Motor neuron (in vitro differentiated cells): ENCODE results near the gene JKAMP. TPM values are rescaled to one million over a fixed set of nuclear protein-coding genes. Genes with fewer than 3 reads are reported as not detected.

Experiments used
- ATAC-seq, 8 experiments: fragments of 200-7000 bp; cut with Tn5 transposase; replicated peaks in 6 of 8; 2 replicates each; pipeline ENCODE4 v1.8.0; 2021; ENCODE audit warnings: mild to moderate bottlenecking in 8 of 8, moderate library complexity in 8 of 8
- H3K27ac ChIP-seq, 2 donors: fragments of 250-450 bp; sonication (Bioruptor Pico); 2 replicates each; pipeline ENCODE4 v1.9.0; 2021; ENCODE audit warnings: antibody characterized with exemption in 2 of 2, mild to moderate bottlenecking in 2 of 2, moderate library complexity in 1 of 2
- H3K4me1 ChIP-seq, 2 donors: fragments of 250-450 bp; sonication (Bioruptor Pico); replicated peaks in 1 of 2; 2 replicates each; pipeline ENCODE4 v1.6.1; 2021; ENCODE audit warnings: antibody characterized with exemption in 2 of 2, mild to moderate bottlenecking in 2 of 2, moderate library complexity in 1 of 2
- H3K4me3 ChIP-seq, 5 donors: fragments of 250-450 bp; sonication (Bioruptor Pico); 2 replicates each; pipeline ENCODE4 v1.9.0; 2021; ENCODE audit warnings: antibody characterized with exemption in 5 of 5, mild to moderate bottlenecking in 5 of 5, moderate library complexity in 4 of 5
- WGBS, 10 experiments: fragments of 450-650 bp; shearing (Covaris generic); methylation state at CpG; one replicate each; pipeline ENCODE4 v1.0.0; 2022; 5-methylcytosine and 5-hydroxymethylcytosine counted together
- in situ Hi-C, 9 experiments: fragments of 400-800 bp; cut with MboI; loops; one replicate each; pipeline ENCODE4 v1.15.0; 2021; ENCODE audit warnings: low sequenced_read_pairs in 9 of 9, low pct_unique_long_range_greater_than_20kb in 2 of 9; ENCODE audit not compliant: unreplicated experiment in 9 of 9
- total RNA-seq, 8 experiments: library from RNA; unstranded; fragments of 300-600 nt; gene quantifications; 2 replicates each; pipeline versions ENCODE4 v1.2.3 to v1.2.4, GENCODE V29; 2022

Gene JKAMP
- total RNA-seq, 8 experiments from 2014 or later = 31.3 to 67.4 (median 49.2) TPM

DNA sequence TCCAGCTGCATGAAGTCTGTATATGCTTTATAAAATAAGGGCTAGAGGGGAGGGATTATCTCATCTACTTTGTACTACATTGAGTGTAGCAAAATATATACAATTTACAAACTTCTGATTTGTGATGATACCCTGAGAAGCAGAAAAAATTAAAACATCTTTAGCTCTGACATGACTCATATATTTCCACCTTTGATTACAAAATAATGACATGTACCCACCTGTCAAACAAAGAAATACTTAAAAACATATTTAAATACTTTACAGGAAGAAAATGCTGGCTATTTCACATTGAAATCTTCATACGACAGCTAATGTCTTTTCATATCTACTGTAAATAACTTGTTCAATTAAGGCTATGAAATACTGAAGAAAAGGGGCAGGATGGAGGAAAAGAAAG lies 22.4 kb upstream of the JKAMP start:
- in situ Hi-C loops = loop anchor here in 1 of 9 experiments (25.0 kb wide), 1 partner anchor 325 kb away; no protein-coding TSS in a partner anchor
- no peak overlapping the region for H3K27ac ChIP-seq
- no peak overlapping the region for H3K4me3 ChIP-seq
- WGBS, 10 experiments = 100% methylated on average over 1 of the region's 1 CpG; no CpG with 5 or more reads in 3 of the 10 experiments
- ATAC-seq = no peak
- peaks cover 9 to 13% of the 10 kb centered on the region in 2 donors for H3K4me1 ChIP-seq

DNA sequence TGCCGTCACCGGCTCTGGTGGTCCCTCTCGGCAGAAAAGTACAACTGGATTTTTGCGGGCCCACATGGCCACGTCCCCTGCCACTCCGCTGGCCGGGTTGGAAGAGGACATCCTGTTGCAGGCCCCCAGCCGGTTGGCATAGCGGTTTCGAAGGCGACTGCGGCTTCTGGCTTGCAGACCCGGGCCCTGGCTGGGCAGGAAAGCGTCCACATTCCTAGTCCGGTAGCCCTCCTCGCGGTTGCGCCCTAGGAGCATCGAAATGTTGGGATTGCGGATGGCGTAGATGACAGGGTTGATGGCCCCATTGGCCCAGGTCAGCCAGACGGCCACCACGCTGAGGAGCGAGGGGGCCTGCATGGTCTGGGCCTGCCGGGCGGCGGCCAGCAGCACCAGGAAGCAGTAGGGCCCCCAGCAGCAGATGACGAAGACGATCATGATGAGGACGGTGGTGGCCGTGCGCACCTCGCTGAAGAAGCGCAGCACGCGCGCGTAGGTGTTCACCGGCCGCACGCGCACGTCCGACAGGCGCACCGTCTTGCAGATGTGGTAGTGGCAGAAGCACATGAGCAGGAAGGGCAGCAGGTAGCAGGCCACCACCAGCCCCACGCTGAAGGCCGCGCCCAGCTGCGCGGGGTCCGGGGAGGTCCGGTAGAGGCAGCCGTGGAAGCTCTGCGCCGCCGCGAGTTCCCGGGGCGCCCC lies 20.4 kb upstream of the JKAMP start:
- peak in 2 of 8 experiments; percentile 1 to 2 for ATAC-seq
- Histone ChIP-seq H3K27ac (peak overlapping the region; percentile 69 to 80), H3K4me1 (peaks cover 9 to 13% of the 10 kb centered on the region in 2 donors), H3K4me3 (peak overlapping the region; percentile 46 to 74 (median 56))
- in situ Hi-C loops = loop anchor here in 1 of 9 experiments (25.0 kb wide), 1 partner anchor 327 kb away; no protein-coding TSS in a partner anchor
- WGBS, 10 experiments = 21 to 100% (median 94%) methylated on average over 1 to 12 of the region's 60 CpGs; no CpG with 5 or more reads in 4 of the 10 experiments

DNA sequence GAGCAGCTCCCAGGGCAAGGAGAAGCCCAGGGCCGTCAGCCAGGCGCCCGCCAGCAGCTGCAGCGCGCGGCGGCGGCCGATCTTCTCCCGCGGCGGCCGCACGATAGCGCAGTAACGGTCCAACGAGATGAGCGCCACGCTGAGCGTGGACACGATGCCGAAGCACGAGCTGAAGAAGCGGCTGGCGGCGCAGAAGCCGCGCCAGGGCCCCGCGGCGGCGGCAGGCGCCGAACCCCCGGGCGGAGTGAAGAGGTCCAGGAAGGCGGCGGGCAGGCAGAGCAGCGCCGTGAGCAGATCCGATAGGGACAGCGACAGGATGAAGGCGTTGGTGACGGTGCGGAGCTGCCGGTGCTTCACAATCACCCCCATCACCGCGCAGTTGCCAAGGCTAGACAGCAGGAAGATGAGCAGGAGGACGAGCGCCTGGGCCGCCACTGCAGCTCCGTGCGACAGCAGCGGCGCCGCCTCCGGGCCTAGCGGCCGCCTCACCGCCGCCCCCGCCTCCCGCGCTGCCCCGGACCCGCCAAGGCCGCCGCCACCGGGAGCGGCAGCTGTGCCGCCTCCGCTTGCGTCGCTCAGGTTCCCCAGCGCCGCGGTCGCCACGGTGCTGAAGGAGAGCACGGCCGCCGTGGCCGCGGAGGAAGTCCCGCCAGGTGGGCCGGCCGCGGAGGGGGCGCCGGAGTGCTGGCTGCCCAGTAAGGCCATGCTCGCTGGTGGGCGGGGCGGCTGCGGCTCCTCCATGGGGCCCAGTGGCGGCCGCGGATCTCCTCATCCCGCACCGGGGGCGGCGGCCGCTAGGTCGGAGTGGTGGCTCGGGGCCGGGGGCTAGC lies 19.6 kb upstream of the JKAMP start:
- peaks cover 9 to 13% of the 10 kb centered on the region in 2 donors for H3K4me1 ChIP-seq
- 4 to 25% (median 4%) methylated on average over 4 to 21 of the region's 105 CpGs; no CpG with 5 or more reads in 7 of the 10 experiments for WGBS, 10 experiments
- in situ Hi-C loops = loop anchor here in 1 of 9 experiments (25.0 kb wide), 1 partner anchor 327 kb away; no protein-coding TSS in a partner anchor
- peak overlapping the region; percentile 69 to 80 for H3K27ac ChIP-seq
- peak overlapping the region; percentile 46 to 74 (median 56) for H3K4me3 ChIP-seq
- ATAC-seq = peak; percentile 74 to 90 (median 83)

DNA sequence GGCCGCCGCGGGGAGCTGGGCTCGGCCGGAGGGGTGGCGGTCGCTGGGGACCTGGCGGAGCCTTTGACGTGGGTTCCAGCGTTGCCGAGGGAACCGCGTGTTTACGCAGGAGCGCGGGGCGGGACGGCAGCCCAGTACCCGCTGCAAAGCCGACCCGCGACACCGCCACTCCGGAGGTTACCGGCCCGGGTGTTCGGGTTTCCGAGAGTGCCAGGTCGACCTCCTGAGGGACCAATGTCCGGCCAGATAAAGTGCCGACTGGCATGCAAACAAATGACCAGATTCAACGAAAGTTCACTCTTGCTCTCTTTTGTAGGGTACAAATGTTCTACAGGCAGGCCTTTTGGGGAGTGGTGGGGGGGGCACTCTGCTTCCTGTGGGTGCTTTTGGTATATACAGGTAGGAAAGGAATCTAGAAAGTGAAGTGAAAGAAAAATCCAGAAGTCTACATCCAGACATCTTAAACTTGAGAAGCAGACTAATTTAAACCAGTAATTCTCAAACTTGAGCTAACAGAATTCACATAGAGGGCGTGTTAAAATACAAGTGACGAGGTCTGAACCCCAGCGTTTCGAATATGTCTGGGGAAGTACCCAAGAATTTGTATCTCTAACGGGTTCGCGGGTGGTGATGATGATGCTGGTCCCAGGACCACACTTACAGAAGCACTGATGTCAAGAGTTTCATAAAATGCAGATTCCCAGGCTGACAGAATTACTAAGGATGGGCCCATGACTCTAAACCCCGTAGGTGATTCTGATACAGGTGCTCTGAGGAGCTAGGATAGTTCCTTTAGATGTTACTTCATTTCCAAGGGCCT lies 18.8 kb upstream of the JKAMP start, which contains the start of gene GPR135:
GPR135 (minus strand) TSS at position 65 of the 820 bp plus-strand sequence. CDS start 154 bp downstream, outside the sequence.
- 0 to 97% (median 88%) methylated on average over 1 to 9 of the region's 40 CpGs for WGBS, 10 experiments
- Histone ChIP-seq H3K27ac (peak within 1 kb of the TSS; percentile 69 to 80), H3K4me3 (peak within 1 kb of the TSS; percentile 46 to 74 (median 56)), H3K4me1 (peaks cover 9 to 13% of the 10 kb centered on the region in 2 donors)
- peak in 1 of 8 experiments; percentile 46 for ATAC-seq
- in situ Hi-C loops = loop anchor here in 1 of 9 experiments (25.0 kb wide), 1 partner anchor 328 kb away; no protein-coding TSS in a partner anchor

DNA sequence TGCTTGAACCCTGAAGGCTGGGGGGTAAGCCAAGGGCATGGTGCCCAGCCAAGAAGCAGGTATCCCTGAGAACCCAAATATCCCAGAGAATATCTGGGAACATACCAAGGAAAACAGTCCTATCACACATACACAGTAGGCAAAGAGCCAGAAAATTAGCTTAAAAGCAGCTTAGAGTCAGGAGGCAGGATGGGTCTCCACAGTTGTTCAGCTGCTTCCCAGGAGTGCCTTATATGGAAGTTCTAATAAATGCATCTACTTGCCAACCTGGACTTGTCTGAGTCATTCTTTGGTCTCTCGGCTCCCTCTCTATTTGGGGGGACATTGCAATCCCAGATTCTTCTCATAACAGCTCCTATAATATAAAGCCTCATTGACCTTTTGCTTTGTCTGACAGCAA lies 10.1 kb upstream of the JKAMP start:
- Histone ChIP-seq H3K4me3 (no peak overlapping the region), H3K4me1 (no peaks in the 10 kb centered on the region), H3K27ac (no peak overlapping the region)
- 0 to 100% (median 91%) methylated on average over 1 of the region's 1 CpG; no CpG with 5 or more reads in 5 of the 10 experiments for whole genome bisulfite sequencing, 10 experiments
- in situ Hi-C loops = loop anchor here in 1 of 9 experiments (25.0 kb wide), 1 partner anchor 337 kb away; no protein-coding TSS in a partner anchor
- ATAC-seq = no peak

DNA sequence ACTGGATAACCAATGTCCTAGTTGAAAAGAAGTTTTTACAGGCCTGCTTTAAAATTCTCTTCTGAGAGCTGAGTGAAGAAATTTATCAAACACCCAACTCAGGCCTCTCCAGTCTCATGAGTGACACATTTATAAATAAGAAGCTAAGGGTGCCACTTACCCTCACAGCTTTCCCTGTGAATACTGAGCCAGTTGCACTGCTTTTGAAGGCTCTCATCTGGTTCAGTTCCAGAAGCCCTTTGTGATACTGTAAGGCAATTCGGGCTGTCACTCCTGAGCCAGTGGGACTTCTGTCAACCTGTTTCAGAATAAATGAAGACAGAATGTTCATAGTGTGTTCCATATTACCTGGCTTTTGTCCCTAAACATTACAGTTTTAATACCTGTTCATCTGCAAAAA lies 8.6 kb upstream of the JKAMP start:
- Histone ChIP-seq H3K4me1 (no peaks in the 10 kb centered on the region), H3K27ac (no peak overlapping the region), H3K4me3 (no peak overlapping the region)
- no peak for ATAC-seq
- 80 to 100% (median 100%) methylated on average over 1 of the region's 1 CpG; no CpG with 5 or more reads in 4 of the 10 experiments for WGBS, 10 experiments
- in situ Hi-C loops = no loop called here

DNA sequence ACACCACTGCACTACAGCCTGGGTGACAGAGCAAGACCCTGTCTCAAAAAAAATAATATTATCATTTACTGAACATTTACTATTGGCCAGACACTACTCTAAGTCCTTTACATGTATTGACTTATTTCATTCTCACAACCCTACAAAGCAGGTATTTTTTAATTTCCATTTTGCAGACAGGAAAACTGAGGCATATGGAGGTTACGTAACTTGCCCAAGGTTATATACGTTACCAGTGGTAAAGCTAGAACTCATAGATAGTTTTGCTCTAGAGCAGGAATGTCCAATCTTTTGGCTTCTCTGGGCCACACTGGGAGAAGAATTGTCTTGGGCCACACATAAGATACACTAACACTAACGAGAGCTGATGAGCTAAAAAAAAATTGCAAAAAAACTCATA lies 5.8 kb upstream of the JKAMP start:
- Histone ChIP-seq H3K4me3 (no peak overlapping the region), H3K4me1 (peaks cover 6 to 7% of the 10 kb centered on the region in 2 donors), H3K27ac (no peak overlapping the region)
- in situ Hi-C loops = no loop called here
- WGBS, 10 experiments = 73 to 100% (median 94%) methylated on average over 2 to 3 of the region's 3 CpGs; no CpG with 5 or more reads in 1 of the 10 experiments
- ATAC-seq = no peak

DNA sequence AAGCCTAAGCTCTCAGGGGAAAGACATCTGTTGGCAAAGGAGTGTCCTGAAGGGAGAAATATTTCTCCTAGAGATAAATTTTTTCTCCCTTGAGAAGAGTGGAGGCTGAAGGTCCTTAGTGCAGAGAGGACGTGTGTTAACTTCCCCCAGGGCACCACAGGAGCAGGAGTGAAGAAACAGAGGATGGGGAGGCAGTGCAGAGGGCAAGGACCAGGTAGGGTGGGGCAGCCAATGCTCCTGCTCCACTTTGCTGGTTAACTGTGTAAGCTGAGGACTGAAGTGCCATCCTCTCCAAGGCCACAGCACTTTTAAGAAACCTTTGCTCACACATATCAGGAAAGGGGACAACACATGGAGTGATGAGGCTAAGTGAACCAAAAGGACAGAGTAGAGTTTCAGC lies 4.2 kb upstream of the JKAMP start:
- 40 to 80% methylated on average over 1 of the region's 1 CpG; no CpG with 5 or more reads in 8 of the 10 experiments for WGBS, 10 experiments
- no peak for ATAC-seq
- in situ Hi-C loops = no loop called here
- no peak overlapping the region for H3K4me3 ChIP-seq
- peaks cover 6 to 7% of the 10 kb centered on the region in 2 donors for H3K4me1 ChIP-seq
- no peak overlapping the region for H3K27ac ChIP-seq

DNA sequence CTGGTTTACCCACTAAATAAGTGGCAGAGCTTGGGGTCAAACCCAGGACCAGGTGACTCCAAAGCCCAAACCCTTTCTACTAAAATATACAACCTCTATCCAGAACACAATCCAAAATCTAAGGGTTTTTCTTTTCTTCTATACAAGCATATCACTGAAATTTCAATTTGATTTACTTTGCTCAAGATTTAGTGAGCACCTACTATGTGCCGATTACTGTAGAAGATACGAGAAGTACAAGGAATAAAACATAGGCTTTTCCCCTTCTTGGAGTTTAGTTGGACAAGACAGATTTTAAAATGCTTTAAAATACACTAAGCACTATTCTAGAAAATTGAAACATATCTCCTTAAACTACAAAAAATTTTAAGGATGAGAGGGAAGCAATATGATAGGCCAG lies 2.9 kb upstream of the JKAMP start:
- Histone ChIP-seq H3K27ac (no peak overlapping the region), H3K4me3 (peak overlapping the region in 1 of 5 donors; percentile 89), H3K4me1 (peaks cover 10 to 12% of the 10 kb centered on the region in 2 donors)
- WGBS, 10 experiments = 80 to 100% (median 100%) methylated on average over 1 to 2 of the region's 2 CpGs; no CpG with 5 or more reads in 1 of the 10 experiments
- in situ Hi-C loops = no loop called here
- no peak for ATAC-seq

DNA sequence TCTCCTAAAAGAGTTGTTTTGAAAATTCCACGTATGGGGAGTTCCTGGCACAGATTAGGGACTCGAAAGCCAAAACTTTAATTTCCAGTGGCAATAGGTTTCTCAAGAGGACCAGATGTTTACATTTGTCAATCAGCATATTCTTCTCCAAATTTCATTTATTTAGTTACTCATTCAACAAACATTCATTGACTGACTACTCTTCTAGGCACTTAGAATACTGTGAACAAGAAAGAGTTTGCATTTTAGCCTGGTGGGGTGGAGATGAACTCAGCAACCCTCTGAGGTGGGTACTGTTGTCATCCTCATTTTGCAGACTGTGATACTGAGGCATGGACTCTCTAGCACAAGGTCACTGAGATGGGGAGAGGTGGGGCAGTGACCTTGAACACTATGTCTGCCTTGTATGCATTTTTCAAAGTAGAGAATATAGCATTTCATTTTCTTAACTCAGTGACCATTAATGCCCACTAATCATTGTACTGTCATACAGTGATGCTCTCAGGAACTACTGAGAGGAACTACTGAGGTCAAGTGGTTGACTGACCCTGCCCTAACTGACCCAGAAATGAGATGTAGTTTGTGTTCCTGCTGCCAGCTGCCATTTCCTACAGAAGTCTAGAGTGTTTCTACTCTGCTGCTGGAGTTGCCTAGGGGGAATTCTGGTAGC lies 2.3 kb upstream of the JKAMP start:
- no peak for ATAC-seq
- Histone ChIP-seq H3K4me3 (peak overlapping the region in 3 of 5 donors; percentile 71 to 89 (median 80)), H3K27ac (no peak overlapping the region), H3K4me1 (peaks cover 10 to 12% of the 10 kb centered on the region in 2 donors)
- 0 to 94% (median 40%) methylated on average over 1 to 2 of the region's 2 CpGs; no CpG with 5 or more reads in 3 of the 10 experiments for WGBS, 10 experiments
- in situ Hi-C loops = no loop called here

DNA sequence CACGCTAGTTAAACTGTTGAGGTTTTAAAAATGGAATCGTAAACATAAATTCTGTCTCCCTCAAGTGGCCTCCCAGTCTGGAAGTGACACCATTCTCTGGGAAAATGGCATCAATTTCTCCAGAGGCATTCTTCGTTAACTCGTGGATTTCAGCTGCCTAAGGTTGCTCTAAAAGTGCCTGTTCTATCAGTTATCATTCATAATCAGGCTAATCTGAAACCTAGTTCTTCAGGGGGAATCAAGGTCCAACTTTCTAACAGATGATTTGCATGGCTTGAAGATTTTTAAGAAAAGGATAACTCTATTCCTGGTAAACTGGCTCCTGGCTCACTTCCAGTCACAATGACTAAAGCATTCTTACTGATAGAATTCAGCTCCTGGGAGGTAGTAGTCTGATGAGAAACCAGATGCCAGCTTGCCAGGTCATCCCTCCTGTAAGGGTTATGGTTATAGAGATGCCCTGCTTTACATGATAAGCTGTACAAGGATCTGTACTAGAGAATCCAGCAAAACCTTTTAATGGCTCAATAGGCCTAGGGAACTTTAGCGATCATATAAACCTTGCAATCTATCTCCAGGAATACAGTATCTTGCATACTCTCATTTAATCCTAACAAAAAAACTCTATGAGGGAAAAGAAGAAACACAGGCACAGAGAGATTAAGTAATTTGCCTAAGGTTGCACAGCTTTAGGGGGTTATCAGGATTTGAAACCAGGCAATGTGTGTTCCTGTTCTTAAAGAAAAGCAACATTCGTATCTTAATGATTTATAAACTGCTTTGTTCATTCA lies 1.6 kb upstream of the JKAMP start:
- 0 to 100% (median 47%) methylated on average over 1 to 5 of the region's 6 CpGs; no CpG with 5 or more reads in 2 of the 10 experiments for WGBS, 10 experiments
- H3K27ac ChIP-seq = no peak overlapping the region
- peaks cover 10 to 12% of the 10 kb centered on the region in 2 donors for H3K4me1 ChIP-seq
- peak overlapping the region; percentile 61 to 89 (median 80) for H3K4me3 ChIP-seq
- ATAC-seq = peak in 3 of 8 experiments; percentile 1 to 3 (median 2)
- in situ Hi-C loops = no loop called here
